HepG2 (cell line): ENCODE results near the gene EIF4E1B. TPM values are rescaled to one million over a fixed set of nuclear protein-coding genes. Genes with fewer than 3 reads are reported as not detected.

Source experiments
- ATAC-seq: fragments of 200-7000 bp; cut with Tn5 transposase; 3 replicates; pipeline ENCODE4 v1.9.1; 2020; ENCODE audit warnings: mild to moderate bottlenecking, moderate library complexity
- BruUV-seq: library from RNA; stranded (reverse); fragments of 400-500 nt; replicated peaks from 2 replicates; lab custom pipeline; 2021; lab: Mats Ljungman, UMichigan
- CTCF ChIA-PET: fragments of 300-600 bp; formaldehyde crosslinking; extraction: SDS; loops from one replicate; lab custom pipeline; 2021; ENCODE audit warnings: low total read pairs, inconsistent platforms, low intra/inter-chr PET ratio; lab: Yijun Ruan, JAX
- POLR2A ChIA-PET: fragments of 350-600 bp; sonication (Branson Sonifier 250); formaldehyde crosslinking; loops from one replicate; lab custom pipeline; 2020; ENCODE audit warnings: antibody characterized with exemption, inconsistent platforms; lab: Yijun Ruan, JAX
- DNase-seq: peaks from one replicate; pipeline ENCODE4 v3.0.0-alpha.2; 2015; ENCODE audit warnings: low spot score
- FAIRE-seq: peaks from 3 replicates; lab custom pipeline; 2011; peaks lifted over from hg19 to GRCh38; lab: Jason Lieb, UNC
- H2AFZ ChIP-seq: one replicate; pipeline ENCODE4 v1.6.1; 2011; ENCODE audit warnings: low read length, inconsistent platforms
- H3K27ac ChIP-seq: fragments of 300-600 bp; 3 replicates; pipeline ENCODE4 v1.8.0; 2011; ENCODE audit warnings: mixed run types, mild to moderate bottlenecking, mixed read lengths, low read length, inconsistent platforms; ENCODE audit not compliant: insufficient read depth; ENCODE audit errors: extremely low read length
- H3K27me3 ChIP-seq, 2 experiments: fragments of 200-600 bp in 1 of 2; 2 replicates in 1 of 2; 3 replicates in 1 of 2; pipeline versions ENCODE4 v1.6.0 to v1.8.0; 2011; ENCODE audit warnings: low read length in 2 of 2, mild to moderate bottlenecking in 2 of 2, moderate library complexity in 2 of 2, inconsistent platforms in 1 of 2; ENCODE audit not compliant: insufficient read depth in 2 of 2, control insufficient read depth in 1 of 2
- H3K36me3 ChIP-seq, 2 experiments: fragments of 200-600 bp in 1 of 2; replicated peaks in 1 of 2; 2 replicates in 1 of 2; 3 replicates in 1 of 2; pipeline versions ENCODE4 v1.5.1 to v1.8.0; 2011; ENCODE audit warnings: low read length in 2 of 2, inconsistent platforms in 1 of 2; ENCODE audit not compliant: insufficient read depth in 2 of 2, control insufficient read depth in 1 of 2
- H3K4me1 ChIP-seq: 2 replicates; pipeline ENCODE4 v1.5.1; 2012; ENCODE audit warnings: low read length, inconsistent platforms; ENCODE audit not compliant: insufficient read depth
- H3K4me2 ChIP-seq: 2 replicates; pipeline ENCODE4 v1.6.0; 2011; ENCODE audit warnings: low read depth, low read length, inconsistent platforms
- H3K4me3 ChIP-seq, 3 experiments: fragments of 200-600 bp in 1 of 3; sonication (generic), shearing (Covaris generic) in 1 of 3; replicated peaks in 1 of 3; 2 replicates each; pipeline ENCODE4 v1.5.1; 2011 to 2016; ENCODE audit warnings: low read length in 3 of 3, inconsistent platforms in 2 of 3, low read depth in 2 of 3, mild to moderate bottlenecking in 2 of 3, control low read depth in 1 of 3, mixed read lengths in 1 of 3; ENCODE audit not compliant: insufficient read depth in 1 of 3
- H3K79me2 ChIP-seq: one replicate; pipeline ENCODE4 v1.6.1; 2011; ENCODE audit warnings: low read length, inconsistent platforms; ENCODE audit not compliant: insufficient read depth
- H3K9ac ChIP-seq: 2 replicates; pipeline ENCODE4 v1.6.0; 2011; ENCODE audit warnings: mild to moderate bottlenecking, low read depth, low read length, inconsistent platforms; ENCODE audit not compliant: insufficient read depth
- H3K9me3 ChIP-seq: 2 replicates; pipeline ENCODE4 v1.5.1; 2012; ENCODE audit warnings: mild to moderate bottlenecking, low read length
- H4K20me1 ChIP-seq: 2 replicates; pipeline ENCODE4 v1.6.0; 2011; ENCODE audit warnings: inconsistent platforms, mild to moderate bottlenecking, low read length, moderate library complexity; ENCODE audit not compliant: insufficient read depth
- ARNT2 ChIP-seq: sonication (generic); formaldehyde crosslinking; IDR thresholded peaks from 2 replicates; pipeline ENCODE4 v1.8.0; 2022; ENCODE audit warnings: mild to moderate bottlenecking, low read depth, missing genetic modification reagents, moderate library complexity
- CBX5 ChIP-seq: sonication (generic); formaldehyde crosslinking; IDR thresholded peaks from 2 replicates; pipeline ENCODE4 v1.4.0; 2020; ENCODE audit warnings: missing genetic modification reagents, borderline replicate concordance
- CREB3 ChIP-seq: sonication (generic); formaldehyde crosslinking; IDR thresholded peaks from 2 replicates; pipeline ENCODE4 v1.5.0; 2020; ENCODE audit warnings: missing genetic modification reagents
- CTCF ChIP-seq: sonication (generic); formaldehyde crosslinking; IDR thresholded peaks from 2 replicates; pipeline ENCODE4 v1.5.0; 2020; ENCODE audit warnings: mild to moderate bottlenecking, missing genetic modification reagents, moderate library complexity
- DNMT3B ChIP-seq: conservative IDR thresholded peaks from 2 replicates; pipeline ENCODE4 v1.6.1; 2016; ENCODE audit warnings: missing biosample characterization, control low read depth
- MAZ ChIP-seq, 2 experiments: sonication (generic) in 1 of 2; formaldehyde crosslinking in 1 of 2; IDR thresholded peaks; 2 replicates each; pipeline versions ENCODE4 v1.5.0 to v1.6.1; 2012 to 2020; ENCODE audit warnings: low read depth in 2 of 2, mild to moderate bottlenecking in 2 of 2, borderline replicate concordance in 1 of 2, improper control_type of control experiment in 1 of 2, low read length in 1 of 2, missing genetic modification reagents in 1 of 2, moderate library complexity in 1 of 2
- MBD4 ChIP-seq: IDR thresholded peaks from 2 replicates; pipeline ENCODE4 v1.6.1; 2012; ENCODE audit warnings: low read length, inconsistent platforms, borderline replicate concordance
- MXD4 ChIP-seq: IDR thresholded peaks from 2 replicates; pipeline ENCODE4 v1.6.1; 2016; ENCODE audit warnings: mild to moderate bottlenecking, missing biosample characterization, missing genetic modification reagents
- REL ChIP-seq: sonication (generic); formaldehyde crosslinking; conservative IDR thresholded peaks from 2 replicates; pipeline ENCODE4 v1.8.0; 2022; ENCODE audit warnings: mild to moderate bottlenecking, missing genetic modification reagents, moderate library complexity
- RFXAP ChIP-seq: sonication (generic); formaldehyde crosslinking; IDR thresholded peaks from 2 replicates; pipeline ENCODE4 v1.4.0; 2020; ENCODE audit warnings: missing genetic modification reagents, borderline replicate concordance
- SALL1 ChIP-seq: sonication (generic); formaldehyde crosslinking; IDR thresholded peaks from 2 replicates; pipeline ENCODE4 v1.8.0; 2022; ENCODE audit warnings: mild to moderate bottlenecking, missing genetic modification reagents
- SAP130 ChIP-seq: IDR thresholded peaks from 2 replicates; pipeline ENCODE4 v1.6.1; 2016; ENCODE audit warnings: low read depth
- ZNF329 ChIP-seq: sonication (generic); formaldehyde crosslinking; IDR thresholded peaks from 2 replicates; pipeline ENCODE4 v1.9.0; 2021; ENCODE audit warnings: low read depth, mild to moderate bottlenecking, missing genetic modification reagents
- ZNF530 ChIP-seq: sonication (generic); formaldehyde crosslinking; IDR thresholded peaks from 2 replicates; pipeline ENCODE4 v1.5.0; 2020; ENCODE audit warnings: low read depth, mild to moderate bottlenecking, missing genetic modification reagents
- ZNF580 ChIP-seq: IDR thresholded peaks from 2 replicates; pipeline ENCODE4 v1.6.1; 2016; ENCODE audit warnings: low read depth, borderline replicate concordance
- ZNF629 ChIP-seq: sonication (generic); formaldehyde crosslinking; conservative IDR thresholded peaks from 2 replicates; pipeline ENCODE4 v1.5.0; 2020; ENCODE audit warnings: missing genetic modification reagents
- ZNF780A ChIP-seq: sonication (generic); formaldehyde crosslinking; IDR thresholded peaks from 2 replicates; pipeline ENCODE4 v1.8.0; 2022; ENCODE audit warnings: mild to moderate bottlenecking, missing genetic modification reagents, moderate library complexity
- WGBS: methylation state at CpG from one replicate; pipeline ENCODE4 v1.1.6; 2017; ENCODE audit warnings: low lambda C conversion rate; 5-methylcytosine and 5-hydroxymethylcytosine counted together
- in situ Hi-C: cut with HindIII; loops from 2 replicates; pipeline ENCODE4 v1.10.0; 2017; ENCODE audit warnings: low pct_unique_long_range_greater_than_20kb; ENCODE audit not compliant: extremely low pct_ligation_motif_present
- intact Hi-C: fragments of 100-400 bp; cut with micrococcal nuclease; formaldehyde crosslinking; loops from one replicate; pipeline ENCODE4 v1.10.0; 2022; ENCODE audit not compliant: unreplicated experiment
- polyA plus RNA-seq, 8 experiments: library from polyadenylated mRNA; depleted of rRNA in 3 of 8; stranded (reverse) in 7 of 8; unstranded in 1 of 8; fragments of >200 nt; fragmentation: Illumina TruSeq in 4 of 8; extraction: Trizol in 4 of 8; gene quantifications; 2 replicates each; pipeline versions ENCODE4 v1.2.1 to v1.2.3, GENCODE V29; 2011 to 2016; ENCODE audit warnings: low read depth in 4 of 8, missing spikeins in 1 of 8, mixed read lengths in 1 of 8; ENCODE audit not compliant: insufficient read depth in 1 of 8
- total RNA-seq, 5 experiments: library from RNA; depleted of rRNA; stranded (reverse); fragments of >200 nt; fragmentation: Illumina TruSeq; extraction: Trizol; gene quantifications; 2 replicates each; pipeline ENCODE4 v1.2.3, GENCODE V29; 2016; ENCODE audit warnings: low read depth in 1 of 5
- TF ChIP-seq, protein P1 (sequence below): IDR thresholded peaks from 2 replicates; pipeline ENCODE4 v1.6.1; 2012; ENCODE audit warnings: inconsistent platforms
- TF ChIP-seq, protein P2 (sequence below): sonication (generic); formaldehyde crosslinking; IDR thresholded peaks from 2 replicates; pipeline ENCODE4 v1.4.0; 2020; ENCODE audit warnings: missing genetic modification reagents

EIF4E1B gene
- total and polyA plus RNA-seq, 2 of the 13 experiments (the other 11 are each of a cell fraction or from before 2014, with no cell fraction given): not detected

GRCh38 chr5:176609724-176610434 lies 20.6 kb upstream of the EIF4E1B start, which contains the start of gene GPRIN1:
Gene GPRIN1 (minus strand): TSS chr5:176610156. CDS start chr5:176599834, 10,322 bp downstream.
- Histone ChIP-seq H3K27me3 (no peaks in the 10 kb centered on the region; a peak in 2 of 5 replicates), H4K20me1 (no peaks in the 10 kb centered on the region), H3K79me2 (no peaks in the 10 kb centered on the region), H3K36me3 (no peaks in the 10 kb centered on the region), H2AFZ (no peak within 1 kb of the TSS), H3K9ac (peak within 1 kb of the TSS; percentile 34), H3K4me1 (peaks cover 14% of the 10 kb centered on the region), H3K9me3 (no peaks in the 10 kb centered on the region), H3K27ac (no peak within 1 kb of the TSS), H3K4me3 (peak within 1 kb of the TSS; percentile 47 to 76 (median 59); a peak in 4 of 6 replicates), H3K4me2 (peak within 1 kb of the TSS; percentile 84)
- peak; percentile 76 for ATAC-seq
- ChIA-PET CTCF (no interaction called here), POLR2A (no interaction called here)
- 1% methylated on average over 14 of the region's 101 CpGs for WGBS
- intact Hi-C loops: no loop called here
- peak; percentile 24 for DNase-seq
- BruUV-seq: no TSS peak
- in situ Hi-C loops: no loop called here
- no peak for FAIRE-seq
- TF ChIP-seq DNMT3B (CRISPR knock-in tag): no peak
- TF ChIP-seq CTCF (CRISPR knock-in tag): peak; percentile 62
- TF ChIP-seq ZNF329 (CRISPR knock-in tag): peak; percentile 38; the same call in 1 of the 2 replicates
- no peak for TF ChIP-seq ZNF530 (CRISPR knock-in tag)
- no peak for TF ChIP-seq MBD4
- TF ChIP-seq ZNF580 (CRISPR knock-in tag): 0 out of 2 replicates have a peak, but pooled peaks have one; percentile 22
- TF ChIP-seq ZNF629 (CRISPR knock-in tag): peak; percentile 95
- TF ChIP-seq, protein P1, sequence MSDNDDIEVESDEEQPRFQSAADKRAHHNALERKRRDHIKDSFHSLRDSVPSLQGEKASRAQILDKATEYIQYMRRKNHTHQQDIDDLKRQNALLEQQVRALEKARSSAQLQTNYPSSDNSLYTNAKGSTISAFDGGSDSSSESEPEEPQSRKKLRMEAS: peak; percentile 50; the same call in 1 of the 2 replicates
- TF ChIP-seq ZNF780A: no peak
- TF ChIP-seq REL (CRISPR knock-in tag): no peak
- 0 out of 2 replicates have a peak, but pooled peaks have one; percentile 24 for TF ChIP-seq MXD4 (CRISPR knock-in tag)
- TF ChIP-seq MAZ (IDR thresholded peaks at IDR 0.05; ENCODE audit: borderline replicate concordance, low read depth, low read length): no peak
- 0 out of 2 replicates have a peak, but pooled peaks have one; percentile 50 for TF ChIP-seq MAZ (CRISPR knock-in tag; IDR thresholded peaks at IDR 0.05; ENCODE audit: low read depth)
- 0 out of 2 replicates have a peak, but pooled peaks have one; percentile 30 for TF ChIP-seq CBX5 (CRISPR knock-in tag)
- TF ChIP-seq, protein P2, sequence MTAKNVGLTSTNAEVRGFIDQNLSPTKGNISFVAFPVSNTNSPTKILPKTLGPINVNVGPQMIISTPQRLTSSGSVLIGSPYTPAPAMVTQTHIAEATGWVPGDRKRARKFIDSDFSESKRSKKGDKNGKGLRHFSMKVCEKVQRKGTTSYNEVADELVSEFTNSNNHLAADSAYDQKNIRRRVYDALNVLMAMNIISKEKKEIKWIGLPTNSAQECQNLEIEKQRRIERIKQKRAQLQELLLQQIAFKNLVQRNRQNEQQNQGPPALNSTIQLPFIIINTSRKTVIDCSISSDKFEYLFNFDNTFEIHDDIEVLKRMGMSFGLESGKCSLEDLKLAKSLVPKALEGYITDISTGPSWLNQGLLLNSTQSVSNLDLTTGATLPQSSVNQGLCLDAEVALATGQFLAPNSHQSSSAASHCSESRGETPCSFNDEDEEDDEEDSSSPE (CRISPR knock-in tag): 0 out of 2 replicates have a peak, but pooled peaks have one; percentile 1
- TF ChIP-seq ARNT2: 0 out of 2 replicates have a peak, but pooled peaks have one; percentile 17
- 0 out of 2 replicates have a peak, but pooled peaks have one; percentile 33 for TF ChIP-seq CREB3 (CRISPR knock-in tag)
- 0 out of 2 replicates have a peak, but pooled peaks have one; percentile 16 for TF ChIP-seq SALL1
- TF ChIP-seq SAP130 (CRISPR knock-in tag): peak; percentile 31
- TF ChIP-seq RFXAP (CRISPR knock-in tag): no peak
